ENCODE data around the gene ENGASE.

Gene ENGASE

DNA sequence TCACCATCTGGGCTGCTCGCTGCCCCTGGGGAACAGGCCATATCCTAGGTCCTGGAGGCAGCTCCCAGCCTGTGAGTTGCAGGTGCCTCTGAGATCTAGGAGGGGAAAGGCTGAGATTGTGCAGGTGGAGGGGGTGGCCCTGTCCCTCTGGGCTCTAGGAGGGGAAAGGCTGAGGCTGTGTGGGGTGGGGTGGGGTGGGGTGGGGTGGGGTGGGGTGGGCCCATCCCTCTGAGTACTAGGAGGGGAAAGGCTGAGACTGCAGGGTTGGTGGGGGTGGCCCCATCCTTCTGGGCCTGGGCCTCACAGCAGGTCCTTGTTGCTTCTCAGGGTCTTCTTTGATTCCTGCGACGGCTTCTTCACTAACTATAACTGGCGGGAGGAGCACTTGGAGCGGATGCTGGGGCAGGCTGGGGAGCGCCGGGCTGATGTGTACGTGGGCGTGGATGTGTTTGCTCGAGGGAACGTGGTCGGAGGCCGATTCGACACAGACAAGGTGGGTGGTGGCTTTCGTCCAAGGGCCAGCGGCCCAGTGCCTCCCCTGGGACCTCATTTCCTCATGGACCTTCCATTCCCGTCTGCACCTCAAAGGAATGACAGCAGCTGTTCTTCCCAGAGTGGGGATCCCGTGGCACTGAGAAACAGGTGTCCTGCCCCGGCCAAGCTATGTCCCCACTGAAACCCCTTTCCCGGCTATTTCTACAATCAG, 7.1 kb downstream of the ENGASE start:
- no peak for DNase-seq

- peak; percentile 39 for DNase-seq
Observed at GRCh38 chr17:79082311-79083190, 7.9 kb downstream of the ENGASE start.

DNA sequence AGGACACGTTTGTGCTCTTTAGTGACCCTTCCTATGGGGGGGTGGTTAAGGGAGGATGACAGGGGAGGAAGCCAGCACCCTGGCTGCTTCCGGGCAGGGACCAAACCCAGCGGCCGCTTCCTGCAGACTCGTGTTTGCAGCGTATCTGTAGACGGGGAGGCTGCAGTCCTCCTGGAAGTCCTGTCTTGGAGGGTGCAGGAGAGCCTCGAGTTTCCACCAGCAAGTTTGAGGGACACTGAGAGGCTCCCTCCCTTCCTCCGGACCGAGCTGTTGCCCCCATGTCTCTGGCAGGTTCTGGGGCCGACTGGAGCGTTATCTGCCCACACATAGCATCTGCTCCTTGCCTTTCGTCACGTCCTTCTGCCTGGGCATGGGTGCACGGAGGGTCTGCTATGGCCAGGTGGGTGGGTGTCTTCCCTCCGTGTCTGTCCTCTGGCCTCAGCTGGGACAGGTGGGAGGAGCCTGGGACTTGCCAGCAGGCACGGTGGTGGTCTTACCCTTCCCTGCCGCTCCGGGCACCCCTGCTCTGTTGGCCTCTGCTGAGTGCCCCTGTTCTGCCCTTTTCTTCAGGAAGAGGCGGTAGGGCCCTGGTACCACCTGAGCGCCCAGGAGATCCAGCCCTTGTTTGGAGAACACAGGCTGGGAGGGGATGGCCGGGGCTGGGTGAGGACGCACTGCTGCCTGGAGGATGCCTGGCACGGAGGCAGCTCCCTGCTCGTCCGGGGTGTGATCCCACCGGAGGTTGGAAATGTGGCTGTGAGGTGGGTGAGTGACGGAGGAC, 8.8 kb downstream of the ENGASE start:
- DNase-seq: no peak

DNA sequence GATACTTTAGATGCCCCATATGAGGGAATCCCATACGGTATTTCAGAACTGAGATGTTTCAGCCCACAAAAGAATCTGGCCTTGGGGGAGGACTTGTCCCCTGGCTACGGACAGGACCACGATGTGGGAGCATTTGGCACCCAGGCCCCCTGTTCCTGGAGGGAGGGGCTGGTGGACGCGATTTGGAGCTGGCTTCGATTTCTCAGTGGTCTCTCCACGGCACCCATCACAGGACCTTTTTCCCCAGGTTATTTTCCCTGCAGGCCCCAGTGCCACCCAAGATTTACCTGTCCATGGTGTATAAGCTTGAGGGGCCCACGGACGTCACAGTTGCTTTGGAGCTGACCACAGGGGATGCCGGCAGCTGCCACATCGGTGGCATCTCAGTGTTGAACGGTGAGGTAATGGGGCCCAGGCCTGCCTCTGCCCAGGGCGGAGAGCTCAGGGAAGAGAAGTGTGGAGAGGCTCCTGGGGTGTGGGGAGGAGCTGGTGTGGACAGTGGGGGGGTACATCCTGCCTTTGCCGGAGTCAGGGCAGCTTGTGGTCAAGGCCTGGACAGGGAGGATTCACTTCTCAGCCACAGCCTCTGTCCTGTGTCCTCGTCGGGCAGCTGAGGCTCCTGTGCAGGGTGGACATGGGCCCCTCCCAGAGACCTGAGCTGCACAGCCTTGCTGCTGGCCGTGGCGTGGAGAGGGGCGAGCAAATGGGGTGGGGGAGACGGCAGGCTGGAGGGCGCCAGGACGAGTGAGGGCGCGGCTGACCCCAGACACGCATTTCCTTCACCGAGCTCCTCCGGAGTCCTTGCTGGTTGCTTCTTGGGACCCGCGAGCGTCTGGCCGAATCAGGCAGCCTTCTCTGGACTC, 9.9 kb downstream of the ENGASE start:
- no peak for DNase-seq

- DNase-seq: no peak
Observed at GRCh38 chr17:79085154-79085920, 10.7 kb downstream of the ENGASE start.

- DNase-seq: no peak
Observed at GRCh38 chr17:79085921-79086551, 11.4 kb downstream of the ENGASE start.

- no peak for DNase-seq
Observed at GRCh38 chr17:79086609-79087427, 12.2 kb downstream of the ENGASE start.

DNA sequence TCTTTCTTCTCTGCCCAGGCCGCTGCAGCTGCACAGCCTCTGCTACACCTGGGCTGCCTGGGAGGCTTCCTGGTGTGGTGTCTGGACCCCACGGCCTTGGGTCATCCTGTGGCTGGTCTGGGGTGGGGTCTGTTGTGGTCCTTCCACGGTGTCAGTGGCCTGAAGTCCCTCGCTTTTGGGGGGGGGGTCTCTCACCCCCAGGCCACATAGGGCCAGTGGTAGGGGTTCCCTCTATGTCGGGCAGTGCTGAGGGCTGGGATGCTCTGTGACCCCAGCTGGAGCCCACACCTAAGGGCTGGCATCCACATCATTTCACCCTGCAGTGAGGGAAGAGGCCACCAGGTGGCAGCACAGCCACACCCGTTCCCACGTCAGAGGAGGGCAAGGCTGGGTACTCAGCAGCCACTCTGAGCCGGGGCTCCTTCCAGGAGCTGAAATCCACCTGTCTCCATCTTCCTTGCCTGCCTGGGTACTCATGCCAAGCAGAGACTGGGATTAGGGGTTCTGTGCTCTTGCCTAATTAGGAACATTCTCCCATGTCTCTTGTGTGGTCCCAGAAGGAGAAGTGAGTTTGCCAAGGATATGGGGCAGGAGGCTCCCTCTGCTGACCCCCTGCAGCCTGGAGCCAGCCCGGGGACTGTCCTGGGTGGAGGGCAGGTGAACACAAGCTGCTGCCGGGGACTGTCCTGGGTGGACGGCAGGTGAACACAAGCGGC, 13.0 kb downstream of the ENGASE start:
- peak; percentile 73 for DNase-seq

GRCh38 chr17:79088247-79088996, 13.8 kb downstream of the ENGASE start:
- DNase-seq: no peak

- no peak for DNase-seq
Observed at GRCh38 chr17:79088997-79089328, 14.3 kb downstream of the ENGASE start.

- no peak for DNase-seq
Observed at GRCh38 chr17:79089720-79090442, 15.3 kb downstream of the ENGASE start.

DNA sequence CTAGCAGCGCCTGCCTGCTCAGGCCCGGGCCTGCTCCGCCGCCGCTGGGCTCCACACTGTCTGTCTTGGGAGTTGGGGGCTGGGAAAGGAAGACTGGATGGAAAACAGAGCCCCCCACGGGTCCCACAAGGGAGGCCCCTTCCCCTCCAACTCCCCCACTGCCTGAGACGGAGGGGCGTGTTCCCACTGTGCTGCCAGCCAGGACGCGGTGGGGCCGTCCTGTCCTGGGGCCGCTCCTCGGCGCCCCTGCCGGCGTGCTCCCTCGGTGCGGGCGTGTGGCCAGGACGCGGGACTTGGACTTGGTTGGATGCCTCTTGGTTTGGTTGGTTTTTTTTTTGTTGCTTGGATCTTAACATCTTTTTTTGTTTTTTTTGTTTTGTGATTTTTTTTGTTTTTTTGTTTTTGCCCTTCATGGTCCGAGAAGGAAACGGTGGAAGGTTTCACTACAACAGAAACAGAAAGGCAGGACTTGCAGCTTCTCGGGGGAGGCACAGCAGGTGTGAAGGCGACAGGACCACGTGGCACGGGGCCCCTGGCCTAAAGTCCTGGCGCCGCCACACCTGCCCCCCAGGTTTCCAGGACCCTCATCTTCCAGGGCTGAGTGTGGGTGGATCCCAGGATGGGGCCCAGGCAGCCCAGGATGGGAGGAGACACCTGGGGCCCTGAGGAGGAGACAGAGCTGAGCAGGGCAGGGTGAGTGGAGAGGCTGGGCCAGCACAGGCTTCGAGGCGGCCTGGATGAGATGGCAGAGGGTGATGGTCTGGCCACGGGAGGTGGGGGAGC, 16.0 kb downstream of the ENGASE start:
- DNase-seq: no peak

DNA sequence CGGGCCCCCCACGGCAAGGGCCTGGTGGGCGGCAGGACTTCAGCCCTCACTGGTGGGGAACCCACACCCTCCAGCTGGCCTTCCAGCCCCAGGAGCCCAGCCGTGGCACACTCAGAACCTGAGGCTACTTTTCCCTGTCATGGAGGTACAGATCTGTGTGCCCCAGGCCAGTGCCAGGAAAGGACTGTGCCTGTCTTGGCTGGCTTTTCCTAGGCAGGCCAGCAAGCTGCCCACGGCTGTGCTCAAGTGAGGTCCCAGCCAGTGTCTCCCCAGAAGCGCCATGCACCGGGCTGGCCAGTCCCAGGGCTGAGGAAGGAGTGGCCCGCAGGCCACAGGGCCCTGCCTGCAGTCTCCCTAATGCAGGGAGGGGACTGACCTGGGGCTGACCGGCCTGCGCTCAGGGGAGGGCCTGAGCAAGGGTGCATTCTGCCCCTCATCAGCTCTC, 16.6 kb downstream of the ENGASE start:
- DNase-seq: no peak

- no peak for DNase-seq
Observed at GRCh38 chr17:79092567-79092966, 17.9 kb downstream of the ENGASE start.

GRCh38 chr17:79093270-79093669, 18.6 kb downstream of the ENGASE start:
- no peak for DNase-seq

GRCh38 chr17:79094261-79094660, 19.6 kb downstream of the ENGASE start:
- DNase-seq: no peak

DNA sequence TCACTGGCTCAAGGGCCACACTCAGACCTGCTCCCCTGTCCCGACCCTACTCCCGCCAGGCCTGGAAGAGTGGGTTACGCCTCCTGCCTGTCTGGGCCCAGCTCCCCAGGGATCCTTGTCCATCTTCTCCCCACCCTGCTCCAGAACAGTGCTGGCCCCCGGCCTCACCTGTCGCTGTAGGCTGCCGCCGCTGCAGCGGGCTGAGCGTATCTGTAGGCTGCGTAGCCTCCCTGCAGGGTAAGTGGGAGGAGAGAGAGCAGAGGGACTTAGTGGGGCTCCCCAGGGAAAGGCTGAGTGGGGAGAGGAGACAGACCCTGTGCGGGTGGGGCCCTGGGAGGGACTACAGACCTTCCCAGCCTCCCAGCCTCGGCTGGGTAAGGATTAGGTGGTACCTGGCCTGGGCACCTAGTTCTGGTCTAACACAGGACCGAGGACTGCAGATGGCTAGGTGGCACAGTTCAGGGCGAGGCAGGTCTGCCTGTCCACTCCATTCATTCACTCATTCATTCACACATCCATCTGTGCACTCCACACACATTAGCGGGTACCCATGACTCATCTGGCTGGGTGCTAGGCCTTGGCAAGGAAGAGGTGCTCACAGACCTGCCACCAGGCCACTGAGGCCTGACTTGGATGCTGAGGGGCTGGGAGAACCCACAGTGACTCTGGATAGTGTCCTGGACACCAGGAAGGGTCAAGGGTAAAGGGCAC, 20.9 kb downstream of the ENGASE start:
- DNase-seq: no peak

Measured in stimulated activated CD4-positive, alpha-beta T cell treated with anti-CD3 and anti-CD28 coated beads, Interleukin-1b, Interleukin-23, amount 100 ng/mL, for 48 hours (primary cell).